ENCODE data around the gene CBLB.
A peak's percentile ranks its signal among the peaks of the same experiment; 100 is the strongest.

CBLB gene

GRCh38 chr3:105857601-105858000 is 11.2 kb downstream of the CBLB start:
- DNase-seq (ENCODE audit: low read depth): no peak
- no peak for TF ChIP-seq CTCF (IDR thresholded peaks at IDR 0.05; ENCODE audit: insufficient read depth, low read depth, low read length, missing control alignments)
- no peak overlapping the region for H3K4me3 ChIP-seq (ENCODE audit: low read depth, low read length)

- no peak overlapping the region for H3K4me3 ChIP-seq (ENCODE audit: low read depth, low read length)
- no peak for DNase-seq (ENCODE audit: low read depth)
- no peak for TF ChIP-seq CTCF (IDR thresholded peaks at IDR 0.05; ENCODE audit: insufficient read depth, low read depth, low read length, missing control alignments)
Observed at GRCh38 chr3:105856605-105857004, 12.2 kb downstream of the CBLB start.

- H3K4me3 ChIP-seq (ENCODE audit: low read depth, low read length): no peak overlapping the region
- TF ChIP-seq CTCF (IDR thresholded peaks at IDR 0.05; ENCODE audit: insufficient read depth, low read depth, low read length, missing control alignments): no peak
- peak; percentile 73 for DNase-seq (ENCODE audit: low read depth)
Observed at GRCh38 chr3:105853801-105854432, 14.9 kb downstream of the CBLB start.

- H3K4me3 ChIP-seq (ENCODE audit: low read depth, low read length): no peak overlapping the region
- no peak for TF ChIP-seq CTCF (IDR thresholded peaks at IDR 0.05; ENCODE audit: insufficient read depth, low read depth, low read length, missing control alignments)
- no peak for DNase-seq (ENCODE audit: low read depth)
Observed at GRCh38 chr3:105851582-105851981, 17.2 kb downstream of the CBLB start.

GRCh38 chr3:105851176-105851575 is 17.6 kb downstream of the CBLB start:
- no peak for TF ChIP-seq CTCF (IDR thresholded peaks at IDR 0.05; ENCODE audit: insufficient read depth, low read depth, low read length, missing control alignments)
- DNase-seq (ENCODE audit: low read depth): no peak
- no peak overlapping the region for H3K4me3 ChIP-seq (ENCODE audit: low read depth, low read length)

- H3K4me3 ChIP-seq (ENCODE audit: low read depth, low read length): no peak overlapping the region
- DNase-seq (ENCODE audit: low read depth): no peak
- no peak for TF ChIP-seq CTCF (IDR thresholded peaks at IDR 0.05; ENCODE audit: insufficient read depth, low read depth, low read length, missing control alignments)
Observed at GRCh38 chr3:105850593-105850992, 18.2 kb downstream of the CBLB start.

GRCh38 chr3:105848821-105849220 is 20.0 kb downstream of the CBLB start:
- DNase-seq (ENCODE audit: low read depth): no peak
- no peak overlapping the region for H3K4me3 ChIP-seq (ENCODE audit: low read depth, low read length)
- TF ChIP-seq CTCF (IDR thresholded peaks at IDR 0.05; ENCODE audit: insufficient read depth, low read depth, low read length, missing control alignments): no peak
